NK-92 (cell line): Measurements from ENCODE around the gene TPST2.

Experiments used
- DNase-seq: peaks from one replicate; lab custom pipeline; 2025; ENCODE audit not compliant: unreplicated experiment; lab: John Stamatoyannopoulos, UW

Gene TPST2

GRCh38 chr22:26479043-26479791 lies 110.7 kb downstream of the TPST2 start:
- no peak for DNase-seq

GRCh38 chr22:26477341-26477731 lies 112.6 kb downstream of the TPST2 start:
- no peak for DNase-seq

- DNase-seq: no peak
These were observed 113.1 kb downstream of the TPST2 start for GRCh38 chr22:26476705-26477340.

GRCh38 chr22:26474682-26475081 lies 115.2 kb downstream of the TPST2 start:
- DNase-seq: no peak
